Tibial artery (tissue), 4 donors: Measurements from ENCODE around the gene C1QTNF8.
"Not testable (repeated sequence)": the region's sequence is repeated elsewhere in the genome, so short reads cannot be mapped to it uniquely, and the experiment has no call there.

Source experiments
- DNase-seq, 2 donors: peaks; one replicate each; pipeline ENCODE4 v3.0.0-alpha.2; 2019
- H3K27ac ChIP-seq, 2 donors: fragments of 200-600 bp; sonication (generic) in 1 of 2; 1 replicate in 1 of 2; 2 replicates in 1 of 2; pipeline ENCODE4 v1.5.1; 2018 to 2019; ENCODE audit warnings: mild to moderate bottlenecking in 1 of 2
- H3K27me3 ChIP-seq, 2 donors: fragments of 200-600 bp; sonication (generic) in 1 of 2; one replicate each; pipeline versions ENCODE4 v1.5.1 to v1.6.0; 2016 to 2019
- H3K36me3 ChIP-seq, 3 donors: fragments of 200-600 bp; sonication (generic) in 2 of 3; one replicate each; pipeline ENCODE4 v1.5.1; 2016 to 2019; ENCODE audit warnings: mild to moderate bottlenecking in 2 of 3
- H3K4me1 ChIP-seq, 4 donors: fragments of 200-600 bp; sonication (generic) in 2 of 4; 1 replicate in 3 of 4; 2 replicates in 1 of 4; pipeline ENCODE4 v1.5.1; 2016 to 2019
- H3K4me3 ChIP-seq, 2 donors: fragments of 200-600 bp; sonication (generic) in 1 of 2; 1 replicate in 1 of 2; 2 replicates in 1 of 2; pipeline ENCODE4 v1.5.1; 2018 to 2019; ENCODE audit warnings: mild to moderate bottlenecking in 2 of 2
- H3K9me3 ChIP-seq, 3 donors: fragments of 200-600 bp; sonication (generic) in 1 of 3; one replicate each; pipeline ENCODE4 v1.5.1; 2016 to 2019
- intact Hi-C: fragments of 100-400 bp; cut with DNase I; formaldehyde crosslinking; loops from one replicate; pipeline ENCODE4 v1.15.0; 2023; ENCODE audit warnings: low total_unique reads
- TF ChIP-seq, protein P1 (sequence below), 2 experiments: fragments of 200-600 bp in 1 of 2; fragments of 450-650 bp in 1 of 2; IDR thresholded peaks; one replicate each; pipeline ENCODE4 v1.5.1; 2017 to 2019; ENCODE audit warnings: antibody characterized with exemption in 2 of 2, mild to moderate bottlenecking in 1 of 2, moderate library complexity in 1 of 2

Gene C1QTNF8

DNA sequence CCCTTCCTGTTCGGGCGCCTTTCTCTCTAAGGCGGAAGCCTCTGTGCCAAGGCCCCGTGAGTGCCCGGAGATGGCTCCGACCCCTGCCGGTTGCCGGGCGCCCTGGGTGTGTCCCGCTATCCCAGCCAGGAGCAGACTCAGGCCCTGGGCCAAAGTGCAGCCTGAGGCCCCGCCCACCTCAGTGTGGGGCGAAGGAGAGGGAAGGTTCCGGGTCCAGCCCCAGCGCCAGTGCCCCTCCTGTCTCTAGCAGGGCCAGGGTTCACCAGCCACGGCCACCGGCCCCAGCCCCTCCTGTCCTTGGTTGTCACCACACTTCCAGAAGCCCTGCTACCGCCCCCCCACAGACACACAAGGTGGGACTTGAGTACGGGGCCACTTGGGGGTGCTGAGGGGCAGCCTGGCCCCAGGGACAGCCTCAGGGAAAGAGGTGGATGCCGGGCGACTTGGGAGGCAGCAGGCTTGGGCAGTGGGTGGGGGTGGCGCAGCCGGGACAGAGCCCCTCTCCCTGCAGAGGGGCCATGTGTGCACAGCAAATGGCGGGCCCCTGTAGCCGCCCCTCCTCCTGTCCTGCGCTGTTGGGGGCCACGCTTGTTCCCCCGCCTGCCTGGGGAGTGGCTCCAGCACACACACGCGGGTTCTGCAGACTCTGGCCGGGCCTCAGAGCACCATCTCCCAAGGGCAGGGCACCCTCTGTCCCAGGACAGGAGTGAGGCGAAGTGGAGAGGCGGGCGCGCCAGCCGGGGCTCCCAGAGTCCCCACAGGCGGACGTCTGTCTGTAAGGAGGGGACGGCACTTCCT lies 6.0 kb downstream of the C1QTNF8 start:
- H3K36me3 ChIP-seq: no peaks in the 10 kb centered on the region
- peak overlapping the region; percentile 48 to 51 for H3K4me3 ChIP-seq
- no peaks in the 10 kb centered on the region for H3K27me3 ChIP-seq
- intact Hi-C loops: no loop called here
- H3K9me3 ChIP-seq: peaks cover 4 to 8% (median 5%) of the 10 kb centered on the region in 3 donors
- H3K4me1 ChIP-seq: peaks cover 0 to 55% (median 37%) of the 10 kb centered on the region in 4 donors
- peak; percentile 52 to 92 for DNase-seq
- H3K27ac ChIP-seq: peak overlapping the region; percentile 86
- TF ChIP-seq, protein P1, sequence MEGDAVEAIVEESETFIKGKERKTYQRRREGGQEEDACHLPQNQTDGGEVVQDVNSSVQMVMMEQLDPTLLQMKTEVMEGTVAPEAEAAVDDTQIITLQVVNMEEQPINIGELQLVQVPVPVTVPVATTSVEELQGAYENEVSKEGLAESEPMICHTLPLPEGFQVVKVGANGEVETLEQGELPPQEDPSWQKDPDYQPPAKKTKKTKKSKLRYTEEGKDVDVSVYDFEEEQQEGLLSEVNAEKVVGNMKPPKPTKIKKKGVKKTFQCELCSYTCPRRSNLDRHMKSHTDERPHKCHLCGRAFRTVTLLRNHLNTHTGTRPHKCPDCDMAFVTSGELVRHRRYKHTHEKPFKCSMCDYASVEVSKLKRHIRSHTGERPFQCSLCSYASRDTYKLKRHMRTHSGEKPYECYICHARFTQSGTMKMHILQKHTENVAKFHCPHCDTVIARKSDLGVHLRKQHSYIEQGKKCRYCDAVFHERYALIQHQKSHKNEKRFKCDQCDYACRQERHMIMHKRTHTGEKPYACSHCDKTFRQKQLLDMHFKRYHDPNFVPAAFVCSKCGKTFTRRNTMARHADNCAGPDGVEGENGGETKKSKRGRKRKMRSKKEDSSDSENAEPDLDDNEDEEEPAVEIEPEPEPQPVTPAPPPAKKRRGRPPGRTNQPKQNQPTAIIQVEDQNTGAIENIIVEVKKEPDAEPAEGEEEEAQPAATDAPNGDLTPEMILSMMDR (IDR thresholded peaks at IDR 0.05): peak; percentile 37 to 40

DNA sequence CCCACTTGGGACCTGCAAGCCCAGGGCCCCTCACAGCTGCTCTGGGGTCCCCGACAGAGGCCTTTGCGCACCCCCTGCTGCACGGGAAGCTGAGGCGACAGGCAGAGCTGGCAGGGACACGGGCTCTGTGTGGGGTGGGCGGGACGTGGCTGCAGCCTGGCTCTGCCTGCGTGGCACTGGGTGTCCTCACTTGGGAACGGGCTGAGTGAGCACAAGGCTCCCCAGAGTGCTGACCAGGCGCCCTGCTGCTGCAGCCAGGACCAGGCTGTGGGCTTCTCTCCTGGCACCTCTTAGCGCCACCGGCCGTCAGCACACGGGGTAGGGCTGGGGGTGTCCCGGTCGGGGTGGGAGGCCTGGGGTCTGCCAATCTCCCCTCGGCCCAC lies 6.6 kb downstream of the C1QTNF8 start:
- H3K27me3 ChIP-seq: peaks cover 0 to 5% of the 10 kb centered on the region in 2 donors
- TF ChIP-seq, protein P1 (IDR thresholded peaks at IDR 0.05): no peak
- peaks cover 0 to 49% (median 31%) of the 10 kb centered on the region in 4 donors for H3K4me1 ChIP-seq
- peak; percentile 49 to 93 for DNase-seq
- no peaks in the 10 kb centered on the region for H3K36me3 ChIP-seq
- intact Hi-C loops: no loop called here
- H3K27ac ChIP-seq: peak overlapping the region; percentile 86
- H3K9me3 ChIP-seq: peaks cover 9 to 14% (median 10%) of the 10 kb centered on the region in 3 donors
- H3K4me3 ChIP-seq: peak overlapping the region; percentile 48 to 51

DNA sequence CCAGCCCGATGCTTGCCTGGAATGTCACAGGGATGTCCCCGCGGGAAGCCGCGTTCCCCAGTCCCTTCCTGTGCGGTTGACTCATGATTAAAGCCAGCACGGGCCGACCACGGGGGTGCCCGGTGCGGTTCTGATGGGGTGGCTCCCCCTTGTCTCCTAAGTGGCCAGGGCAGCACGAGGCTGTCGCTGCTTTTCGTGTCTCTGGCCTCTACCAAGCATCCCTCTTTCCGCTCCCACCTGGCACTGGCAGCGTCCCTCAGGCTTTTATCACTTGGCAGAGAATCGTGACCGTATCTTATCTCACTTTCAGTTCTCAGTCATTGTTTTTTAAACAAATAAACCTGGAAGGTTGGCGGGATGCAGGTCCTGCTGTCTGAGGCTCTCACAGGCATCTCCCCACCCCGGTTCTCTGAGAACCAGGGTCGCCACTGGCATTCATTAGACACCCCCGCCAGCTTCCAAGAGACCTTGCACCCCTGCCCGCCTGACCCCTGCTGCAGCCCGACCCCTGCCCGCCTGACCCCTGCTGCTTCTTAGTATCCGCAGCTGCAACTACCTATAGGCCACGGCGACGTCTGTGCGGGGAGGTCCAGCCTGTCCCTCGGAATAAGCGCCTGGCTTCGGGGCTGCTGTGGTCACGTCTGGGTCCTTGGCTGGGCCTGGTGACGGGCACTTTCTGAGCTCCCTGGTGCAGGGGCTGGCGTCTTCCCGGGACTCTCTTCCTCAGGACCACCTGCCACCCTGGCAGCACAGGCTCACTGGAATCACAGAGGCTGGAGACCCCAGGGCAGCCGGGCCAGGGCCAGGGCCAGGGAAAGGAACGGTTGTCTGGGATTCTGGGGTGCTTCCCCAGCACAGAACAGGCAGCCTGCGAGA lies 7.5 kb downstream of the C1QTNF8 start:
- Histone ChIP-seq H3K4me1 (peaks cover 0 to 40% (median 28%) of the 10 kb centered on the region in 4 donors), H3K9me3 (peaks cover 9 to 19% (median 18%) of the 10 kb centered on the region in 3 donors), H3K27ac (peak overlapping the region; percentile 86), H3K36me3 (no peaks in the 10 kb centered on the region), H3K27me3 (peaks cover 0 to 13% of the 10 kb centered on the region in 2 donors), H3K4me3 (peak overlapping the region in 1 of 2 donors; percentile 48)
- intact Hi-C loops: no loop called here
- DNase-seq: no peak
- TF ChIP-seq, protein P1 (IDR thresholded peaks at IDR 0.05): no peak

DNA sequence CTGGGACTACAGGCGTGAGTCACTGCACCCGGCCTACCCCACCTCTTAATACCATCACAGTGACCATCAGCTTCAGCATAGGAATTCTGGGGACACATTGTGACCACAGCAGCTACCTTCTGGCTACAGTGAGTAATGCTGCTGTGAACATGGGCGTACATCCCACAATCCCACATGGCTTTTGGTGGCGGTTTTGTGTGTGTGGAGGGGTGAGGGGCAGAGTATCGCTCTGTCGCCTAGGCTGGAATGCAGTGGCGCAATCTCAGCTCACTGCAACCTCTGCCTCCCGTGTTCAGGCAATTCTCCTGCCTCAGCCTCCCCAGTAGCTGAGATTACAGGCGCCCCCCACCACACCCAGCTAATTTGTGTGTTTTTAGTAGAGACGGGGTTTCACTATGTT lies 9.6 kb downstream of the C1QTNF8 start:
- H3K36me3 ChIP-seq, H3K27ac ChIP-seq, intact Hi-C loops, H3K4me3 ChIP-seq, DNase-seq: not testable (repeated sequence)
- Histone ChIP-seq H3K9me3 (peaks cover 9 to 21% (median 18%) of the 10 kb centered on the region in 3 donors), H3K4me1 (peaks cover 0 to 54% (median 46%) of the 10 kb centered on the region in 4 donors), H3K27me3 (peaks cover 4 to 34% of the 10 kb centered on the region in 2 donors)

DNA sequence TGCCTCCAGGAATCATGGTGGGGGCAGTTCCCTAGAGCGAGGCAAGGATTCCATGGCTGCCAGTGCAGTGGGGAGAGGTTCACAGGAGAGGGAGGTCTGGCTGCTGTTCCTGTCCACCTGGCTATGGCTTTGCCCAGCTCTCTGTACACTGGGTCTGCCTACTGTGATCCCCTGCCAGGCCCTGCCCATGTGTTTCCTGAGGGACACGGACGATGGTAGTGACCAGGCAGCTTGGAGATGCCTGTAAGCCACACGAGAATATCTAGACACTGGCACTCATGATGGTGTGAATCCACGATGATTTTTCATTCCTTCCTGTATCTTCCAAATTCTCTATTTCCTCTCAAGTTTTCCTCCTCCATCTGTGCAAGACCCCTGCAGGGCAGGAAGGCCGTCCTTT lies 11.1 kb downstream of the C1QTNF8 start:
- H3K27me3 ChIP-seq: peaks cover 4 to 48% of the 10 kb centered on the region in 2 donors
- H3K4me3 ChIP-seq: no peak overlapping the region
- peaks cover 0 to 54% (median 44%) of the 10 kb centered on the region in 4 donors for H3K4me1 ChIP-seq
- H3K27ac ChIP-seq: no peak overlapping the region
- peaks cover 9 to 21% (median 18%) of the 10 kb centered on the region in 3 donors for H3K9me3 ChIP-seq
- intact Hi-C loops: no loop called here
- no peaks in the 10 kb centered on the region for H3K36me3 ChIP-seq
- no peak for DNase-seq
- TF ChIP-seq, protein P1 (IDR thresholded peaks at IDR 0.05): no peak
